Inflammatory macrophage treated with lipopolysaccharide for 1 hour (primary cell): Measurements from ENCODE around the gene TLL2.

ENCODE experiments used
- DNase-seq, 2 donors: peaks; one replicate each; pipeline ENCODE4 v3.0.0-alpha.2; 2020 to 2022

Gene TLL2

GRCh38 chr10:96462606-96463151 is 51.0 kb downstream of the TLL2 start:
- no peak for DNase-seq

- no peak for DNase-seq
Observed at GRCh38 chr10:96460316-96460715, 53.4 kb downstream of the TLL2 start.

DNA sequence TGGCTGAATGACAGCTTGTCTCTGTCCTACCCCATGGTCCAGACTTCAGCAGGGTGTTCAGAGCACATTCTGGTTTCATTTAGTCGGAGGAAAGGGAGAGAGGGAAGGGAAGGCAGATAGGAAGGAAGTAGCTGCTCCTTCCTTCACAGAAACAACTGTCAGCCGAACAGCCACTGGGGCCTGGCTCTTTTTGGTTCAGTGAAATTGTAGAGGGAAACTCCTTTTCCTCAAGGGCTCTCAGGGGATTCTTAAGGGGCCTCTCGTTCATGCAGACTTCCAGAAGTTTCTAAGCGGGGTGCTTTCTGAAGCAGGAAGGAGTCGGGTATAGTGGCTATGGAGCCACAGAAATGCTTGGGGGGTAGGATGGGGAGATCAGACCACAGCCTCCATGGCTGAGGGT is 56.4 kb downstream of the TLL2 start:
- no peak for DNase-seq

GRCh38 chr10:96456296-96456840 is 57.4 kb downstream of the TLL2 start:
- no peak for DNase-seq

DNA sequence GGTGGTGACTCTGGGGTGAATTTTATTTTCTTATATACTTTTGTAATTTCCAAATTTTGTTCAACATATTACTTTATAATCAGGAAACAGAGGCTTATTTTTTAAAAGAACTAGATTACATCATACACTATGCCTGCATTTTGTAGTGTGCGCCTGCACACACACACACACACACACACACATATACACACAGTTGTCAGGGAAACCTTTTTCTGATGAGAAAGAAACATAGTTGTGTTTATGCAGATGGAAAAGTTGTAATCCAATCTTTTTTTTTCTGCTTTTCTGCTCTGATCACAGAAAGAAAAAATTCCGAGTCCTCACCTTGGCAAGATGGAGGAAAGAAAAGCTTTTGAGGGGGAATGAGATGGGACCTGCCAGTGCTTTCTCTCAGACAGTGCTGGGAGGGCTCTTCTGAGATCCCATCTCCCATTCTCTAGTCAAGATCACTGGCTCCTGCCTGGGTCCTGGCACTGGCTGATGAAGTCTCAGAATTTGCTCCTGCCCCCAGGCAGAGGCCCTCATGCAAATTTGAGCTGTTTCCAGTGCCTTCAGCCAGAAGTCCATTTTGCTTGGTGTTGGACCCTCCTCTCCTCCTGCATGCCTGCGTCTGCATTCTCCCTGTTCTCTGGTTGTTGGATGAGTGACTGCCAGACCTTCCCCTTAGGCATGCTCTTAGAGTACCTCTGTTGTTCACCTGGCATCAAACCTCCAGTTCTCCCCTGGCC is 59.7 kb downstream of the TLL2 start:
- DNase-seq, result no peak

DNA sequence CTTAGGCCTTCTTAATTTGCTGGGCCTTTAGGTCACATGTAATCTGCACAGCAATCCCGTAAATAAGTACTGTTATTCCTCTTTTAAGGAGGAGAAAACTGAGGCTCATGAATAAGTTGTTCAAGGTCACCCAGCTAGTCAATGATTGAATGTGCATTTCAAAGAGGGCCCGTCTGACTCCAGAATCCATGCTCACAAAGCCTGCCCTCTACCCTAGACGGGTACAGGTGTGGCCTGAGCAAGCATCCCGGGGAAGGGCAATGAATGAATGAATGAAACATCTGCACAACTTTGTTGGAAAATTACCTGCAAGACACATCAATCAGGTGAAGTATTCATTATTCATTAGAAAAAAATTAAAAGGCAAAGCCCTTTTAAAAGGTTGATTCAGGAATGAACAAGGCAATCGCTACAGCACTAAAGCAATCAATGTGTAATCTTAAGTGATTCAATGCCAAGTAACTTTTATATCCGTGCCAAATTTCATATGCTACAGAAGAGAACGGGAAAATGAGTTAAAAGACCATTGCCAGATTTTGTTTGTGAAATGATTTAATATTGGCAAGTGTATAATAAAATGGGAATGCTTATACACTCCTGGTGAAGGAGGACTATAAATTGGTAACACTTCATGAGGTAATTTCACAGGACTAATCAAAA is 61.1 kb downstream of the TLL2 start:
- DNase-seq, result no peak

DNA sequence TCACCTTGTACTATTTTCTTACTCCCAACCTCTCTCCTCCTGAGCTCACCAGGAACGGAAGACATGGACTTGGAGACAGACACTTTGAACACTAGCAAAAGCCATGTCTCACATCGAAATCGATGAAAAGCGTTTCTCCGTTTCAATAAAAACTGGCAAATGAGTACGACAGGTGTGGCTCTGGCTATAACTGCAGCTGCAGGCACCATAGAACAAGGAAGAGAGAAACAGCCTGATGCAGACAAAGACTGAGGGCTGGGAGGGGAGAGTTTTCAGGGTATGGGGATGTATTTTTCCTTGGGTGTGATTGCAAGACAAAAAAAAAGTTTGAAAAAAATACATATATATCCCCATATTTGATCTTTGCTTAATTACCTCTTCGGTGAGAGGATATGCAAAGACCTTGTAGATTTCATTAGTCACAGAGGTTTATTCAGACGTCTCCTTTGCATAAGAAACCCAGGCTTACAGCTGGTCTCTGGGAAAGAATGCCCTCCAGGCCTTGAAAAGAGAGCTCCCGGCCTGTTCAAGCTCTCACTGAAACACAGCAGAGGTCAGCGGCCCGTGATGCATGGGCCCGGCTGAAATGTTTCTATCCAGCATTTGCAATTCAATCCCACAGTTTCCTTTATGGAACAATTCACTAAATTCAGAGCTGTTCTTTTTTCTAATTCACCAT is 63.1 kb downstream of the TLL2 start:
- DNase-seq, result no peak

- DNase-seq, result no peak
Observed at GRCh38 chr10:96448558-96448957, 65.2 kb downstream of the TLL2 start.

DNA sequence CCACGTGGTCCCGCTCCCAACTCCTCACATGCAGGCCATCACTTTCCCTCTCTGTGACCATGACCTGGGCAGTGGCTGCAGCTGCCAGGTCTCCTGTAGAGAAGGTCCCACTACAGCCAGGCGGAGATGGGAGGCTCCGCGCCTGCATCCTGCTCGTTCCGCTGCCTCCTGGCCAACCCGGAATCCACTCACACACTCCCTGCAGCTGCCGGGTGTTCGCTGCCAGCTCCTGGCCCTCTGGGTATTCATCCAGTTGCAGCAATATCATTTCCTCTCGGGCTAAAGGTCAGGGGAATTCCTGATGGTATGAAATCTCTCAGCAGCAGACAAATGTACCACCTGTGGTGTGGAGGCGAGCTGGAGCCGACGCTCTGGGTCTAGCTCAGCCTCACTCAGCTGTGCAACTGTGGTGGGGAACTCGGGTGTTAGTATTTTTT is 65.7 kb downstream of the TLL2 start:
- DNase-seq, result no peak

DNA sequence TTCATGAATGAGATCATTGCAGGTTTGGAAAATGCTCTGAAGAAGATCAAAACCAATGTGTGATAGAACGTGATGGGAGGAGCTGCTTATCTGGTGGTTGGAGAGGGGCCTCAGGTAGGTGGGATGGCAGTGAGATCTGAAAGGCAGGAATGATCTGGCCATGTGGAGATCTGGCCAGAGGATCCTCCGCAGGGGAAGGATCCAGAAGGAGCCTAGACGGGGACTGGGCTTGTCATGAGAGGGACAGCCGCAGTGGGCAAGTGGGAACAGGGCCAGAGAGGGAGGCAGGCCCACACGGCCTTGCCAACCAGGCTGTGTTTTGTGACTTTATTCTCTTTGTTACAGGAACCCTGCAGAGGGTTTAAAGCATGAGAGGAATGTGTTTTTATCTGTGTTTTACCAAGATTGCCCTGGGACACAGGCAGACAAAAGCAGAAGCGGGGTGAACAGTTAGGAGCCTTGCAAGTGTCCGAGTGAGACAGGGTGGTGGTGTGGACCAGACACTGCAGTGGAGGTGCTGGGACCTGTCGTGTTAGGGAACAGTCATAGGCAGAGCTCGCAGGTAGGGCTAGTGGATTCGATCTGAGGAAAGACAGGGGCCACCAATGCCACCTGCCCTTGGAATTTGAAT is 66.6 kb downstream of the TLL2 start:
- no peak for DNase-seq

GRCh38 chr10:96441987-96442643 is 71.6 kb downstream of the TLL2 start:
- DNase-seq, result no peak

- DNase-seq, result no peak
Observed at GRCh38 chr10:96441322-96441885, 72.3 kb downstream of the TLL2 start.

- peak; percentile 38 to 59 for DNase-seq
Observed at GRCh38 chr10:96440361-96441292, 73.1 kb downstream of the TLL2 start.

GRCh38 chr10:96439725-96440124 is 74.0 kb downstream of the TLL2 start:
- no peak for DNase-seq

DNA sequence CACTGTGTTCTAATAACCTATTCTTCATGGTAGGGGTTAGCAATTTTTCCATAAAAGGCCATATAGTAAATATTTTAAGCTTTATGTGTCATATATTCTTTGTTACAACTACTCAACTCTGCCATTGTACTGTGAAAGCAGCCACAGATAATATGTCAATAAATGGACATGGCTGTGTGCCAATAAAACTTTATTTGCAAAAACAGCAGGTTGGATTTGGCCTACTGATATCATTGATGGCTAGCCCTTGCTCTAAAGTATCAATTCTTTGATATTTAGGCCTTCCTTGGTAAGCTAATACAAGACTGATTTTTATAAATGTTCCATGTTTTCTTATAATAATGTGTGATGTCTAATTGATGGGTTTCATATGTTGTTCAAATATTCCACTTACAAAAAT is 77.7 kb downstream of the TLL2 start:
- no peak for DNase-seq

DNA sequence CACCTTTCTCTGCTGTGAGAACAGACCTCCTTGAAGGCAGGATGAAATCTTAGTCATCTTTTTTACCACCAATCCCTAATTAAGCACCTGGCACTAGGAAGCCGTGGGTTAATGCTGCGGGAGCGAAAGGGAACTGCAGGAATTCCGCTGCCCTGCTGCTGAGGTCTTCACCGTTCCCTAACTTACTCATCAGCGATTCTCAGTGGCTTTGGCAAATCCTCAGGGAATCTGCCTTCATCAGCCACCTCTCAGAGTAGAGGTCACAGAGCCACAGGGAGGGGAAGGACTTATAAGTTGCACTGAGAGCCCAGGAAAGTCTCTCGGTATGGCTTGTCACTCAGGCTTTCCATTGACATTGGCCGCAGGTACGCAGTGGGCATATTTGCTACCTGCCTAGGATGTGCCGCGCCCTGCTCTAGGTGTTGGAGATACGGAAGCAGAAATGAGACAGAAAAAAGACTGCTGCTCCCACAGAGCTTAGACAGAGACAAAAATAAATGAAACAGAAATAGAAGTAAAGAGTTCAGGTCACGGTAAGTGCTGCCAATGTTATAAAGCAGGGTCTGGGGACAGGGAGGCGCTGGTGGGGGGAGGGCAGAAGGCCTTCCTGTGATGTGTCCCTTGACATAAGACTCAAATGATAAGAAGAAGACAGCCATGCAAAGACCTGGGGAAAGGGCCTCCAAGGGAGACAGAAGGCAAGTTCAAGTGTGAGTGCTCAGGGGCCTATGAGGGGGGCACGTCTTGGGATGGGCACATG is 82.3 kb downstream of the TLL2 start:
- no peak for DNase-seq

GRCh38 chr10:96427291-96427690 is 86.4 kb downstream of the TLL2 start:
- DNase-seq, result no peak

- no peak for DNase-seq
Observed at GRCh38 chr10:96422525-96422924, 91.2 kb downstream of the TLL2 start.

GRCh38 chr10:96421995-96422394 is 91.7 kb downstream of the TLL2 start:
- no peak for DNase-seq
